NCI-H2029 (cell line): ENCODE measurements around the gene TRAPPC14.
"Not testable (repeated sequence)": the region's sequence is repeated elsewhere in the genome, so short reads cannot be mapped to it uniquely, and the experiment has no call there.

Experiments
- DNase-seq: peaks from one replicate; lab custom pipeline; 2025; lab: John Stamatoyannopoulos, UW

Gene TRAPPC14

DNA sequence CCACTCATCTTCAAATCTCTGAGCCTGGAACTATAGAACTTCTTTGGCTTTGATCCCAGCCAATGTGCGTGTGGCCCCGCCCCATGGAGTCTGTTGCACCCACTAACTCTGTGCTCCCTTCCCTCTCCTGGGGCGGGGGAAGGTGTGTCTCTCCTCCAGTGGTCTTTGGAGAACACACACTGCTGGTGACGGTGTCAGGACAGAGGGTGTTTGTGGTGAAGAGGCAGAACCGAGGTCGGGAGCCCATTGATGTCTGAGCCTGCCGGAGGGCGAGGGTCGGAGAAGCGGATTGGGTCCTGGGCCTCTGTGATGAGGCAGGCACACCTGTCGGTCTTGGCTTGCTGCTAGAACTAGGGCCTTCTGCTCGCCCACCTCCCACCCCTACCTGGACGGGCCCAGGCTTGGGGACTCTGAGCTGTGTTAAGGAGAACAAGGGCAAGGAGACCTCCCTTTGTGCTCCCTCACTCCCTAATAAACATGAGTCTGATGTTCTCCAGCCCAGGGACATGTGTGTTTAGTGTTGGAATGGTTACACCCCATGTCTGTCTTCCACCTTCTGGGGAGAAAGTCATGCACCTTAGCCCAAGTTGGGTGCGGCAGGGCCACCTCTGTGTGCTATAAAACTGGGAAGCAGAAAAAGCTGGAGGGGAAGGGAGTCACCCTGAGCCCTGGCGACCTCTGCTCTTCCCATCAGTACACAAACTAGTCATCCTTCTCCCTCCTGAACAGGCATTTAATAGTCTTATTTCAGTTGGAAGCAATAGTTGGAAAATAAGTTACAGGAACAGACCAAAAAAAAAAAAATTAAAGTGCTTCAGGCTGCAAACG is 4.6 kb downstream of the TRAPPC14 start:
- DNase-seq: no peak

DNA sequence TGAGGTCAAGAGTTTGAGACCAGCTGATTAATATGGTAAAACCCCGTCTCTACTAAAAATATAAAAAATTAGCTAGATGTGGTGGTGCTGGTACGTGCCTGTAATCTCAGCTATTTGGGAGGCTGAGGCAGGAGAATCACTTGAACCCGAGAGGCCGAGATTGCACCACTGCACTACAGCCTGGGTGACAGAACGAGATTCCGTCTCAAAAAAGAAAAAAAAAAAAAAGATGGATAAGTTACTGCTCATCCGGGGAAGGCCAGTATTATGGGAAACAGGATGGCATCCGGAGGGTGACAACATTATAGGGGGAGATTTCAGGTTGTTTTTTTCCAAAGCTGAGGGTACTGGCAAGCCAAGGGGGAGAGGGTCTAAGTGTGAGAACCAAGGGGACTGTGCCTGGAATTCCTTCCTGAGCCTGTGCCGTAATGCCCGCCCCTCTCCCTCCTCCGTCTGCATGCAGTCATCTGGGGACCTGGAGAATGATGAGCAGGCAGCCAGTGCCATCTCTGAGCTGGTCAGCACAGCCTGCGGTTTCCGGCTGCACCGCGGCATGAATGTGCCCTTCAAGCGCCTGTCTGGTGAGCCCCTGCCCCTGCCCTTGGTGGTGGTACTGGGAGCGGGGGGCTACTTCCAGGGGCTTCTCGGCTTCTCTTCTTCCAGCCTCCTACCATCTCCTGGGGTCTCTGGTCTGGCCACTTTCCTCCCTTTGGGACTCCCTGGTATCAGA is 5.4 kb downstream of the TRAPPC14 start:
- no peak for DNase-seq

DNA sequence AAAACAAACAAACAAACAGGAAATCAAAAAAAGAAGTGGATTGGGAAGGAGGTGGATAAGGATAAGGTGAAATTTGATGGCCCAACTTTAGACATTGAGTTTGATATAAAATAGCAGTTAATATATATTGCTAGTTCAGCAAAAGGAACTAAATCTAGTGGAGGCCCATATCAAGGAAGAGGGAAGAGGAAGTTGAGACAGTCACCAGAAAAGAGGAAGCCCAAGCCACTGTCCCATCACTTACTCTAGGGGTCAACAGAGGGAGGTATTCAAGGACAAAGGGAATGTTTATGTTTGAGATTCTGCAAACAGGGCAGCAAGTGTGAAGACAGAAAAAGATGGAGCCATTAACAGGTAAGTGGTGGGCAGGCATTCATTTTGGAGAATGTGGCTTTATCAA is 6.1 kb downstream of the TRAPPC14 start:
- no peak for DNase-seq

DNA sequence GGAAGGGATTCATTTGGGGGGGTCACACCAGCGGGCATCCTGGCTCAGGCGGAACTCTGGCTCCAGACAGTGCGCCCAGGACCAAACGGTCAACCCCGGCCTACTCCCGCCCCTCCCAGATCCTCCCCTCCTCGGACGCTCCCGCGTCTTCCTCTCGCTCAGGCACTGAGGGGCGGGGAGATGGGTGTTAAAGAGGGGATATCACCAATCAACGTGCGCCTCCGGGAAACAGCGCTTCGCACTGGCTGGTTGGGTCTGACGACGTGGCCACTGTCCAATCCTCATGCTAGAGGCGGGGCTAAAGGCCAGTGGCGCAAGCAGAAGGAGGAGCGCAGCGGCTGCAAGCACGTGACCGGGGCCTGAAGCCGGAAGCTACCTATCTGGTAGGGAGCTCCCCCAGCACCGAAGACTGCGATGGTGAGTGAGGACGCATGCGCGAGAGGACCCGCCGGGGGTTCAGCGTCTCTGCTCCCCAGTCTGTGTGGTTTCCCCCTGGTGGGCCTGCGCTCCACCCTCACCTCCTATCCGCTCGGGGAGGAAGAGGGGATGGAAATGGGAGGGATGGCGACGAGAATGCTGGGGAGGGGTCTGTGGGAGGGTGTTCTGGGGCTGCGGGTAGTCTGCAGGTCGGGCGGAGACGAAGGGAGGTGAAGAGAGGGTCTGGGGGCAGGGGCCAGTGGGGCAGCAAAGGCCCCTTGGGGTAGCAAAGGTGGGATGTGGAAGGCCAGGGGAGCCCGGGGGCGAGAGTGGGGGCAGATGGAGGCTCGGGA is 9.8 kb downstream of the TRAPPC14 start, which contains the start of gene LAMTOR4:
Gene LAMTOR4, plus strand, starts transcription at position 360 of the 770 bp plus-strand sequence. Its CDS starts 55 bp downstream, at position 415.
- peak; percentile 98 for DNase-seq

DNA sequence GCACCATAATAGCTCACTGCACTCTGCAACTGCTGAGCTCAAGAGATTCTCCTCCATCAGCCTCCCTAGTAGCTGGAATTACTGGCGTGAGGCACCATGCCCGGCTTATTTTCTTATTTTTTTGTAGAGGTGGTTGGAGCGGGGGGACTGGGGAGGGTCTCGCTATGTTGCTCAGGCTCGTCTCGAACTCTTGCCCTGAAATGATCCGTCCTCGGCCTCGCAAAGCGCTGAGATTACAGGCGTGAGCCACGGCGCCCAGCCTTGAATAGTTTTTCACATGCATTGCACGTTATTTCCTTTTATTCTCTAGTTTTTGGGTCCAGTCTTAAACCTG is 10.3 kb downstream of the TRAPPC14 start:
- DNase-seq: no peak

DNA sequence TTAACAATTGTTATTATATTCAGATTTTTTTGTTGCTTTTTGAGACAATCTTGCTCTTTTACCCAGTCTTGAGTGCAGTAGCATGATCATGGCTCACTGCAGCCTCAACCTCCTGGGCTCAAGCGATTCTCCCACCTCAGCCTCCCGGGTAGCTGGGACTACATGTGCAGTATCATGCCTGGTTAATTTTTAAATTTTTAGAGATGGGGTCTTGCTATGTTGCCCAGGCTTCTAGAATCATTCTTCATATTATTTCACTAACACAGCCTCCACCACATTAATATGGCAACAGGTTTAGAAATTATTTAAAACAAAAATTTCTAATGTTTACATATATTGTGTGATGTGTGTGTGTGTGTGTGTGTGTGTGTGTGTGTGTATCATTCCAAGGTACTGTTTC is 11.2 kb downstream of the TRAPPC14 start:
- DNase-seq: no peak

DNA sequence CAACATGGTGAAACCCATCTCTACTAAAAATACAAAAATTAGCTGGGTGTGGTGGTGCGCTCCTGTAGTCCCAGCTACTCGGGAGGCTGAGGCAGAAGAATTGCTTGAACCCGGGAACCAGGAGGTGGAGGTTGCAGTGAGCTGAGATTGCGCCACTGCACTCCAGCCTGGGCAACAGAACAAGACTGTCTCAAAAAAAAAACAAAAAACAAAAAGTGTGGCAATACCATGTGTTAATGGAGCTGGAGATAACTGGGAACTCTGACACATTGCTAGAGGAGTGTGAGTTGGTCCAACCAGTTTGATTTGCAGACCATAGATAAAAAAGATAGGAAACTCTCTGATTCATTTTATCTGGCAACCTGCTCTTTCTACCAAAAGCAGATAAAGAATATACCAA is 12.2 kb downstream of the TRAPPC14 start:
- not testable (repeated sequence) for DNase-seq

DNA sequence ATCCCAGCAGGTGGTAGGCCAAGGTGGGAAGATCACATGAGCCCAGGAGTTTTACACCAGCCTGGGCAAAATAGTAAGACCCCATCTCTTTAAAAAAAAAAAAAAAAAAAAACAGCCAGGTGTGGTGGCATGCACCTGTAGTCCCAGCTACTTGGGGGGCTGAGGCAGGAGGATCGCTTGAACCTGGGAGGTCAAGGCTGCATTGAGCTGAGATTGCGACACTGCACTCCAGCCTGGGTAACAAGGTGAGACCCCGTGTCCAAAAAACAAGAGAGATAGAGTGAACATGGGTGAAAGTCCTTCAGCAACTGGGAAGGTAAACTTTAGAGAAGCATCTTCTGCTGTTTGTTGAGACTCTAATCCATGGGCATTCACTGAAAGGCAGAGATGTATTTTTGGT is 16.1 kb downstream of the TRAPPC14 start:
- no peak for DNase-seq

DNA sequence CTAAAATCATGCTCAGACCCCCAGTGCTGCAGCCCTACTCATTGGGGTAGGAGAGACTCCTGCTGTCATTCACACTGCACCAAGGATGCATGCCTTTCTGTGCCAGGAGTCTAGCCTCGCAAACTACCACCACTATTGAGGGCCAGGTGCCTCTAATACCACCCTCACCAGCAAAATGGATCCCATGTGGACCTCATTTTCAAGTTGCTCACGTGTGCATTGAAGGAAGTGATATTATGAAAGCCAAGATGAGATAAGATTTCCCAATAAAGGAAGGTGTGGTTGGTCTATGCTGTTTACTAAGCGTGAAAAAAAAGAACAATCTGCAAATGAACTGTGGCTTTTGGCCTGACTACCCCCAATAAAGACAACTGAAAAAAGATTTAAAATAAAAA is 17.0 kb downstream of the TRAPPC14 start:
- DNase-seq: no peak

DNA sequence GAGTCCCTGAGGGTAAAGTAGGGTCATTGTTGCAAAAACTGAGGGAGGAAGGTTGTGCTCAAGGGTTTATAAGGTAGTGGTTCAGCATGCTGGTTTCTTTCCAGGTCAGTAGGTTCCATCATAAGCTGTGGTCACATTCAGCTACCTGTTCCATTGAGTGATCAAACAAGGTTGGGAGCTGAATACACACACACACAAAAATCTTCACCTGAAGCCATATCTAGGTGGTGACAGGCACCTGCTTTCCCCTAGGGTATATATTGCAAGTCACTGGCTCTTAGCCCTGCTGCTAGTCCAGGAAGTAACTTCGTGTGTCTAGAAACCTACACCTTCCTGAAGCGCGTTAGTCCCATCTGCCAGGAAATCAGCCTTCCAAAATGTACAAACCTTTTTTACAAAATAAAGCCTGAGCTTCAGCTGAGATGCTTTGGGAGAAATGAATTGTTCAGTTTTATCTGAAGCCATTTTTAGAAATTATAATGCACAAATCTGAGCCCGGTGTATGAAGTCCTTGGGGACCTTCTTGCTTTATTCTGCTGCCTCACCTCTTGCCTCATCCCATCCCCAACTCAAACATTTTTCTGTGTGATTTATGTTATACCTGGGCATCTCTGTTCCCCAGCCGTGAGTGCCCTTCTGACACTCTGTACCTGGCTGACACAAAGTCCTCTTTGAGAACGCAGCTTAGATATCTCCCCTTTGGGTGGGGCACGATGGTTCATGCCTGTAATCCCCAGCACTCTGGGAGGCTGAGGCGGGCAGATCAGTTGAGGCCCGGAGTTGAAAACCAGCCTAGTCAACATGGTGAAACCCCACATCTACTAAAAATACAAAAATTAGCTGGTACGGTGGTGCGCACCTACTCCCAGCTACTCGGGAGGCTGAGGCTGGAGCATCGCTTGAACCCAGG is 20.4 kb downstream of the TRAPPC14 start:
- DNase-seq: peak; percentile 58

DNA sequence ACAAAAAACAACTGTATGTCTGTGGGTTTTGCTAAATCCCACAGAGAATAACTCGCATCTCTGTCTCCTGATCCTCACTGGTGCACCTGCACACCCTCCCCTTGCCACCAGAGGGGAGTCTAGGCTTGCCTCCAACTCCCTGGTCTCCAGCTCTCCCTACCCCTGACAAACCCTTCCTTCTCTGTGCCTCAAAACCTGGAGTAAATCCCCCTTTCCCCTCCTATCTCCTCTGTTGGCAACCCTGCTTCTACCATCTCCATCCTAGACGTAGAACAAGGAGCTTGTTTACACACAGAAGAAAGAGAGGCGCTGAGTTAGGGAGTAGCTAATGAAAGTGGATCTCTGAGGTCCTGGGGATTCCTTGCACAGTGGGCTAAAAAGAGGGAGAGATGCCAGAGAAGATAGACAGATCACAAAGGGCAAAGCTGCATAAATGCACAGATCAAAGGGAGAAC is 25.8 kb downstream of the TRAPPC14 start:
- DNase-seq: peak; percentile 49

DNA sequence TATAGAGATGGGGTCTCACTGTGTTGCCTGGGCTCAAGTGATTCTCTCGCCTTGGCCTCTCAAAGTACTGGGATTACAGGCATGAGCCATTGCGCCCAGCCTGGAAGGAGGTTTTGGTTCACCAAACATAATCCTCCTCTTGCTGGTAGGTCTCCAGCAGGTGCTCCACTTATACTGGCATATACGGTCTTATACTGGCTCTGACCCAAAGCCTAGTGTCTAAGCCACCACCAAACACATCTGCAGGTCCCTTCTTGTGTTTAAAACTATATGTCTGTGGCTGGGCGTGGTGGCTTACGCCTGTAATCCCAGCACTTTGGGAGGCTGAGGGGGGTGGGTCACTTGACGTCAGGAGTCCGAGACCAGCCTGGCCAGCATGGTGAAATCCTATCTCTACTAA is 26.4 kb downstream of the TRAPPC14 start:
- peak; percentile 65 for DNase-seq

DNA sequence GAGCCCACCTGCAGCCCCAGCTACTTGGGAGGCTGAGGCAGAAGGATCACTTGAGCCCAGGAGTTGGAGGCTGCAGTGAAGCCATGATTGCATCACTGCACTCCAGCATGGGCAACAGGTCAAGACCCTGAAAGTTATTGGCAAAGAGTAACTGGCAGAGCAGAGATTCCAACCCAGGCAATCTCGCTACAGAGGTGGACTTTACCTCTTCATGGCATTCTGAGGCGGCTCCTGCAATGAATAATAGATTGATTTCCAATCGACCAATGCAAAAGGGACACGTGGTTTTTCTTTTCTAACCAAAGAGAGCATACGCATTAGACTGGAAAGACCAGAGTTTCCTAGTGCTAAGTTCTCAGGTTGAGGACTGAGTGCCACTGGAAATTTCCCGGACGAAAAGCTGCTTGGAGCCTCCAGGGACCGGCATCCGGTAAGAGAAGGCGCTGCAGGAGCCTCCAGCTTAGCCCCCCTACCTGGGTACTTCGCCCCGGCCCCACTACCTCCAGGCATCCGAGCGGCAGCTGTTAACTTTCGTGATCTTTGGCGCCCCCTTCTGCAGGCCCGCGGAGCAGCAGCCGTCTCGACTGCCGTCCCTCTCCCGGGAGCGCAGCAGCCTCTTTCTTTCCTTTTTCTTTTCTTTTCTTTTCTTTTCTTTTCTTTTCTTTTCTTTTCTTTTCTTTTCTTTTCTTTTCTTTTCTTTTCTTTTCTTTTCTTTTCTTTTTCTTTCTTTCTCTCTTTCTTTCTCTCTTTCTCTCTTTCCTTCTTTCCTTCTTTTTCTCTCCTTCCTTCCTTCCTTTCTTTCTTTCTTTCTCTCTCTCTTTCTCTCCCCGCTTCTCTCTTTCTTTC is 27.7 kb downstream of the TRAPPC14 start:
- DNase-seq: peak; percentile 68

DNA sequence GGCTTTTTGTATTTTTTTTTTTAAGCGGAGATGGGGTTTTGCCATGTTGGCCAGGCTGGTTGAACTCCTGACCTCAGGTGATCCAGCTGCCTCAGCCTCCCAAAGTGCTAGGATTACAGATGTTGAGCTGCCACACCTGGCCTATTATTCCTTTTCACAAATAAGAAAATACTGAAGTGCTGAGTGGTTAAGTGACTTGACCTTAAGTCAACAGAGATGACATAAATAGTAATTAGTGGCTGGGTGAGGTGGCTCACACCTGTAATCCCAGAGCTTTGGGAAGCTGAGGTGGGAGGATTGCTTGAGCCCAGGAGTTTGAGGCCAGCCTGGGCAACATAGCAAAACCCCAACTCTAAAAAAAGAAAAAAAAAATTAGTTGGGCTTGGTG is 28.3 kb downstream of the TRAPPC14 start:
- DNase-seq: peak; percentile 80

DNA sequence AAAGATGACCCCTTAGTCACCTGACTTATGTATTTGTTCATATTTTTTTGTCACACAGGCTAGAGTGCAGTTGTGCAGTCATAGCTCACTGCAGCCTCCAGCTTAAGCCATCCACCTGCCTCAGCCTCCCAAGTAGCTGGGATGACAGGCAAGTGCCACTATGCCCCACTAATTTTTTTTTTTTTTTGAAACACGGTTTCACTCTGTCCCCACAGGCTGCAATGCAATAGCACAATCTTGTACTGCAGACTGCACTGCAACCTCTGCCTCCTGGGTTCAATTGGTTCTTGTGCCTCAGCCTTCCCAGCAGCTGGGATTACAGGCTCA is 29.9 kb downstream of the TRAPPC14 start:
- no peak for DNase-seq

DNA sequence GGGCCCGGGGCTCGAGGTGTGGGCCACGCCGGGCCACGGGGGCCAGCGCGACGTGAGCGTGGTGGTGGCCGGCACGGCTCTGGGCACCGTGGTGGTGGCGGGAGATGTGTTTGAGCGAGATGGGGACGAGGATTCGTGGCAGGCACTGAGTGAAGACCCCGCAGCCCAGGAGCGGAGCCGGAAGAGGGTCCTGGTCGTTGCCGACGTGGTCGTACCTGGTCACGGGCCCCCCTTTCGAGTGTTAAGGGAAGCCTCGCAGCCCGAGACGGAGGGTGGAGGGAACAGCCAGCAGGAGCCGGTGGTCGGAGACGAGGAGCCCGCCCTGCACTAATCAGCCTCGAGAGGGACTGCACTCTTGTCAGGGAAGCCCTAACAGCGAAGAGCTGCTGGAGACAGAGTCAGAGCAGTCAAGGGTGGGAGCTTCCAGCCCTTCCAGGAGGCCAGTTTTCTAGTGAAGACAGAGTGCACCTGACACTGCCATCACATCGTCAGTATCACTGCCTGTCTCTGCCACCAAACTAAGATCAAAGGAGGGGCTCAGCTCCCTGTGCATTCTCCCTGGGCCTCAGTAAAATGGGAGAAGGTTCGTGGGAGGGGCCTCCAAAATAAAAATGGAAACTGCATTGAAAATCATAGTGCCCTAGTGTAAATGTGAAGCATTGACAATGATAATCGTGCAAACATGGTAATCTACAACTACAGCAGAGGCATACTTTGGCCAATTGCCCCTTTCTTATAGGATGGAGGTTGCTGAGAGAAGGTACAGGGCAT is 30.5 kb downstream of the TRAPPC14 start:
- peak; percentile 30 for DNase-seq

DNA sequence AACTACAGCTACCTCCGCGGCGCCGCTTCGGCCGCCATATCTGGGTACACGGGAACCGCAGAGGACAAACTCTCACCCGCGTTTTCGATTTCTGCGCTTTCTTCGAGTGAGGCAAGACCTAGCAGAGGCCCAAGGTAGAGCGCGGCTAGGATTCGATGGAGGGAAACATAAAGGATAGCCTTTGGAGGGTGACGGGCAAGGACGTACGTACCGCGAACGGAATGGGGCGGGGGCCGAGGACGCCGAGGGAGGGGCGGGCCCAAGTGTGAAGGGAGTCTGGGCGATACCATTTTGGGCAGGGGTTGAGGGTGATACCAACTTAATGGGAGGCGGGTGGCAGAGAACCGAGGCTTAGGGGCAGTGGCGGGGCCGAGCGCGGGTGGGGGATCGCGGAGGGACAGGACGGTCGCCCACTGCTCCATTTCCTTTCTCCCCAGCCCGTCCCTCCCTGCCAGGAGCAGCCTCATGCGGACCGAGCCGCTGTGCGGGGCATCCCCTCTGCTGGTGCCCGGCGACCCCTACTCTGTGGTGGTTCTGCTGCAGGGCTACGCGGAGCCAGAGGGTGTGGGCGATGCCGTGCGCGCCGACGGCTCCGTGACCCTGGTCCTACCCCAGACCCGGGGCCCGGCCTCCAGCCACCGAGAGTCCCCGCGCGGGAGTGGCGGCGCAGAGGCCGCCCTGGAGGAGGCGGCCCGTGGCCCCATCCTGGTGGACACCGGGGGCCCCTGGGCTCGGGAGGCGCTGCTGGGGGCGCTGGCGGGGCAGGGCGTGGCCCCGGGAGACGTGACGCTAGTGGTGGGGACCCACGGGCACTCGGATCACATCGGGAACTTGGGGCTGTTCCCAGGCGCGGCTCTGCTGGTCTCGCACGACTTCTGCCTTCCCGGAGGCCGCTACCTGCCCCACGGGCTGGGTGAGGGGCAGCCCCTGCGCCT is 31.3 kb downstream of the TRAPPC14 start, which contains the start of gene MBLAC1:
Gene MBLAC1, plus strand, starts transcription at position 37 of the 935 bp plus-strand sequence. Its CDS starts 429 bp downstream, at position 466.
- DNase-seq: peak; percentile 92

DNA sequence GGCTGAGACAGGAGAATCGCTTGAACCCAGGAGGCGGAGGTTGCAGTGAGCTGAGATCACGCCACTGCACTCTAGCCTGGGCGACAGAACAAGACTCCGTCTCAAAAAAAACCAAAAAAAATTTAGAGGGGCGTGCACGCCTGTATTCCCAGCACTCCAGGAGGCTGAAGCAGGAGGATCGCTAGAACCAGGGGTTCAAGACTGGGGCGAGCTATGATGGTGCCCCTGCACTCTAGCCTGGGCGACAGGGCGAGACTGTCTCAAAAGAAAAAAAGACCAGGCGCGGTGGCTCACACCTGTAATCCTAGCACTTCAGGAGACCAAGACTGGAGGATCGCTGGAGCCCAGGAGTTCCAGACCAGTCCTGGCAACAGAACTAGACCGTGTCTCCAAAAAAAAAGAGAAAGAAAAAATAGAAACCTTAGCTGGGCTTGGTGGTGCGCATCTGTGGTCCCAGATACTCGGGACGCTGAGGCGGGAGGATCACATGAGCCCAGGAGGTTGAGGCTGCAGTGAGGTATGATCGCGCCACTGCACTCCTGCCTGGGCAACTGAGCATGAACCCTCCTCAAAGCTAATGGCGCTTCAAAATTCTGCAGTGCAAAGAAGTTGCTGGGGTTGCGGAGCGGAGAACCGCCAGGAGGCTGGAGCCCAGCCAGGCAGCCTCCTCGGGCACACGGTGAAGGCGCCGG is 32.1 kb downstream of the TRAPPC14 start:
- DNase-seq: no peak
